H1 (cell line): ENCODE results near the gene E2F3. TPM values are rescaled to one million over a fixed set of nuclear protein-coding genes. Genes with fewer than 3 reads are reported as not detected.

Source experiments
- MAFK ChIP-seq: IDR thresholded peaks from 2 replicates; pipeline ENCODE4 v1.6.1; 2012; ENCODE audit warnings: low read depth, mild to moderate bottlenecking, improper control_type of control experiment, low read length
- SIN3A ChIP-seq, 2 experiments: IDR thresholded peaks in 1 of 2; conservative IDR thresholded peaks in 1 of 2; 2 replicates each; pipeline ENCODE4 v1.6.1; 2011 to 2012; ENCODE audit warnings: low read length in 2 of 2, improper control_type of control experiment in 1 of 2, low read depth in 1 of 2, mild to moderate bottlenecking in 1 of 2
- polyA plus RNA-seq, 7 experiments: library from polyadenylated mRNA; depleted of rRNA in 3 of 7; stranded (reverse) in 5 of 7; unstranded in 2 of 7; fragments of >200 nt in 5 of 7; fragments of 200-250 nt in 2 of 7; gene quantifications; 1 replicate in 5 of 7; 2 replicates in 1 of 7; 4 replicates in 1 of 7; pipeline versions ENCODE4 v1.2.1 to v1.2.3, GENCODE V29; 2011 to 2013; ENCODE audit warnings: missing spikeins in 2 of 7, mixed read lengths in 2 of 7
- total RNA-seq: library from RNA; stranded (reverse); fragmentation: NEBNext Ultra II Directional; extraction: Animal tissue kit (Norgen Biotek cat#: 25700); gene quantifications from 2 replicates; pipeline ENCODE4 v1.2.1, GENCODE V29; 2021
- TF ChIP-seq, protein P1 (sequence below): IDR thresholded peaks from 2 replicates; pipeline ENCODE4 v1.6.1; 2012; ENCODE audit warnings: inconsistent platforms

Gene E2F3
- total and polyA plus RNA-seq, 2 of the 8 experiments (the other 6 are each of a cell fraction or from before 2014, with no cell fraction given) = 14.9 to 42.2 TPM

DNA sequence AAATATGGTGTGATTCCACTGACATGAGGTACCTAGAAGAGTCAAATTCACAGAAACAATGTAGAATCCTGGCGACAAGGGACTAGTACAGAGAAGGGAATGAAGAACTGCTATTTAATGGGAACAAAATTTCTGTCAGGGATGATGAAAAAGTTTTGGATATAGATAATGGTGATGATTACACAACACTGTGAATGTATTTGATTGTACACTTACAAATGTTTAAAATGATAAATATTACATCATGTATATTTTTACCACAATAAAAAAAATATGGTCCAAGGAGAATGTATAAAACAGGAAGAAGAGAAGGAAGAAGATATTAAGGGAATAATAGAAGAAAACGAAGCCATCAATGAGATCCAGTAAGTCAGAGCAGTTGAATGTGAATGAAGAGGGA is 8.4 kb upstream of the E2F3 start (continued):
- TF ChIP-seq SIN3A (conservative IDR thresholded peaks at IDR 0.05 in 1 of 2, IDR thresholded peaks at IDR 0.05 in 1 of 2; ENCODE audit: low read depth in 1 of 2, low read length in 2 of 2) (no peak), MAFK (no peak)
- TF ChIP-seq, protein P1, sequence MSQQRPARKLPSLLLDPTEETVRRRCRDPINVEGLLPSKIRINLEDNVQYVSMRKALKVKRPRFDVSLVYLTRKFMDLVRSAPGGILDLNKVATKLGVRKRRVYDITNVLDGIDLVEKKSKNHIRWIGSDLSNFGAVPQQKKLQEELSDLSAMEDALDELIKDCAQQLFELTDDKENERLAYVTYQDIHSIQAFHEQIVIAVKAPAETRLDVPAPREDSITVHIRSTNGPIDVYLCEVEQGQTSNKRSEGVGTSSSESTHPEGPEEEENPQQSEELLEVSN = no peak
